ENCODE results near the gene ANXA5. TPM values are rescaled to one million over a fixed set of nuclear protein-coding genes. Genes with fewer than 3 reads are reported as not detected.

ANXA5 gene
- total RNA-seq, 1 donor, result 1,166 TPM

- peaks cover 24% of the 10 kb centered on the region for H3K4me1 ChIP-seq (ENCODE audit: insufficient read depth, low read length)
- no peak overlapping the region for H3K27ac ChIP-seq (ENCODE audit: low read depth, low read length)
- no peak overlapping the region for H3K4me3 ChIP-seq (ENCODE audit: insufficient read depth, low read length)
- H2AFZ ChIP-seq (ENCODE audit: low read length), result no peak overlapping the region
- H3K4me2 ChIP-seq (ENCODE audit: insufficient read depth, low read length), result peak overlapping the region; percentile 55
- TF ChIP-seq, protein P1, sequence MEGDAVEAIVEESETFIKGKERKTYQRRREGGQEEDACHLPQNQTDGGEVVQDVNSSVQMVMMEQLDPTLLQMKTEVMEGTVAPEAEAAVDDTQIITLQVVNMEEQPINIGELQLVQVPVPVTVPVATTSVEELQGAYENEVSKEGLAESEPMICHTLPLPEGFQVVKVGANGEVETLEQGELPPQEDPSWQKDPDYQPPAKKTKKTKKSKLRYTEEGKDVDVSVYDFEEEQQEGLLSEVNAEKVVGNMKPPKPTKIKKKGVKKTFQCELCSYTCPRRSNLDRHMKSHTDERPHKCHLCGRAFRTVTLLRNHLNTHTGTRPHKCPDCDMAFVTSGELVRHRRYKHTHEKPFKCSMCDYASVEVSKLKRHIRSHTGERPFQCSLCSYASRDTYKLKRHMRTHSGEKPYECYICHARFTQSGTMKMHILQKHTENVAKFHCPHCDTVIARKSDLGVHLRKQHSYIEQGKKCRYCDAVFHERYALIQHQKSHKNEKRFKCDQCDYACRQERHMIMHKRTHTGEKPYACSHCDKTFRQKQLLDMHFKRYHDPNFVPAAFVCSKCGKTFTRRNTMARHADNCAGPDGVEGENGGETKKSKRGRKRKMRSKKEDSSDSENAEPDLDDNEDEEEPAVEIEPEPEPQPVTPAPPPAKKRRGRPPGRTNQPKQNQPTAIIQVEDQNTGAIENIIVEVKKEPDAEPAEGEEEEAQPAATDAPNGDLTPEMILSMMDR (IDR thresholded peaks at IDR 0.05; ENCODE audit: extremely low read depth, low read depth, low read length), result no peak
- H3K79me2 ChIP-seq (ENCODE audit: insufficient read depth, low read length), result no peaks in the 10 kb centered on the region
- H3K27me3 ChIP-seq (ENCODE audit: insufficient read depth, low read length), result no peaks in the 10 kb centered on the region
- no peaks in the 10 kb centered on the region for H4K20me1 ChIP-seq (ENCODE audit: insufficient read depth, low read length)
- peak; percentile 81 for DNase-seq (ENCODE audit: insufficient read length, low spot score, missing footprints)
- no peaks in the 10 kb centered on the region for H3K9me3 ChIP-seq (ENCODE audit: low read depth, low read length)
- H3K36me3 ChIP-seq (ENCODE audit: insufficient read depth, low read length), result no peaks in the 10 kb centered on the region
Observed at GRCh38 chr4:121706595-121707021, 9.8 kb upstream of the ANXA5 start.

GRCh38 chr4:121705521-121705920, 8.7 kb upstream of the ANXA5 start:
- Histone ChIP-seq H3K4me1 (ENCODE audit: insufficient read depth, low read length) (peaks cover 21% of the 10 kb centered on the region), H3K4me2 (ENCODE audit: insufficient read depth, low read length) (no peak overlapping the region), H3K36me3 (ENCODE audit: insufficient read depth, low read length) (no peaks in the 10 kb centered on the region), H3K9me3 (ENCODE audit: low read depth, low read length) (no peaks in the 10 kb centered on the region), H3K27ac (ENCODE audit: low read depth, low read length) (no peak overlapping the region), H4K20me1 (ENCODE audit: insufficient read depth, low read length) (no peaks in the 10 kb centered on the region), H2AFZ (ENCODE audit: low read length) (no peak overlapping the region), H3K79me2 (ENCODE audit: insufficient read depth, low read length) (no peaks in the 10 kb centered on the region), H3K27me3 (ENCODE audit: insufficient read depth, low read length) (no peaks in the 10 kb centered on the region), H3K4me3 (ENCODE audit: insufficient read depth, low read length) (no peak overlapping the region)
- TF ChIP-seq, protein P1 (IDR thresholded peaks at IDR 0.05; ENCODE audit: extremely low read depth, low read depth, low read length), result no peak
- DNase-seq (ENCODE audit: insufficient read length, low spot score, missing footprints), result no peak

DNA sequence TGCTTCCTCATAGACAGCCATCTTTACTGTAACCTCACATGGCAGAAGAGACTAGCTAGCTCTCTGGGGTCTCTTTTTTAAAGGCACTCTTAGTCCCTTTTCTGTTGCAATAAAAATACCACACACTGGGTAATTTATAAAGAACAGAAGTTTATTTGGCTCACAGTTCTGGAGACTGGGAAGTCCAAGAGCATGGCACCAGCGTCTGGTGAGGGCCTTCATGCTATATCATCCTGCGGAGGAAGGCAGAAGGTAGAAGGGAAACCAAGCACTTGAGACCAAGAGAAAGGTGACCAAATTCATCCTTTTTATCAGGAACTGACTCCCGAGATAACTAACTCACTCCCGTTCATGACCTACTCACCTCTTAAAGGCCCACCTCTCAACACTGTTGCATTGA, 5.4 kb upstream of the ANXA5 start:
- H3K36me3 ChIP-seq (ENCODE audit: insufficient read depth, low read length), result no peaks in the 10 kb centered on the region
- no peaks in the 10 kb centered on the region for H4K20me1 ChIP-seq (ENCODE audit: insufficient read depth, low read length)
- peaks cover 4% of the 10 kb centered on the region for H3K79me2 ChIP-seq (ENCODE audit: insufficient read depth, low read length)
- no peak overlapping the region for H3K4me3 ChIP-seq (ENCODE audit: insufficient read depth, low read length)
- TF ChIP-seq, protein P1 (IDR thresholded peaks at IDR 0.05; ENCODE audit: extremely low read depth, low read depth, low read length), result no peak
- no peak overlapping the region for H2AFZ ChIP-seq (ENCODE audit: low read length)
- H3K27ac ChIP-seq (ENCODE audit: low read depth, low read length), result no peak overlapping the region
- peaks cover 16% of the 10 kb centered on the region for H3K4me1 ChIP-seq (ENCODE audit: insufficient read depth, low read length)
- no peaks in the 10 kb centered on the region for H3K9me3 ChIP-seq (ENCODE audit: low read depth, low read length)
- H3K27me3 ChIP-seq (ENCODE audit: insufficient read depth, low read length), result no peaks in the 10 kb centered on the region
- H3K4me2 ChIP-seq (ENCODE audit: insufficient read depth, low read length), result no peak overlapping the region
- no peak for DNase-seq (ENCODE audit: insufficient read length, low spot score, missing footprints)

DNA sequence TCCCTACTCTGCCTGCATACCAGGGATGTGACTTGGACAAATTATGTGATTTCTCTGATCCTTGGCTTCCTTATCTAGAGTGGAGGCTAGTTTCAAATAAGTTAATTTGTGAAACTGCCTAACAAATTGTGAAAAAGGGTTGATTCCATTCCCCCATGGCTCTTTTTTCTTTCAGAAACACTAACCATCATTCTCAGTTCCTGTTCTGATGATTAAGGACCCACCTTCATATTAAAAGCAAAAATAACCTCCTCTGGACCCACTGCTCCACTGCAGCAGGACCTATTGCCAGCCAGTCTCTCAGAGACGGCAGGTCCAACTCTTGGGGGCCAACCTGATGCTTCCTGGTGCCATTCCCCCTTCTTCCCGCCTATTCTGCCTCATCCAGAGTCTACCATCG, 4.5 kb upstream of the ANXA5 start:
- no peaks in the 10 kb centered on the region for H4K20me1 ChIP-seq (ENCODE audit: insufficient read depth, low read length)
- H3K36me3 ChIP-seq (ENCODE audit: insufficient read depth, low read length), result no peaks in the 10 kb centered on the region
- H3K4me2 ChIP-seq (ENCODE audit: insufficient read depth, low read length), result no peak overlapping the region
- H3K4me1 ChIP-seq (ENCODE audit: insufficient read depth, low read length), result peaks cover 8% of the 10 kb centered on the region
- DNase-seq (ENCODE audit: insufficient read length, low spot score, missing footprints), result no peak
- no peak overlapping the region for H3K4me3 ChIP-seq (ENCODE audit: insufficient read depth, low read length)
- peaks cover 10% of the 10 kb centered on the region for H3K79me2 ChIP-seq (ENCODE audit: insufficient read depth, low read length)
- no peak overlapping the region for H2AFZ ChIP-seq (ENCODE audit: low read length)
- H3K27me3 ChIP-seq (ENCODE audit: insufficient read depth, low read length), result no peaks in the 10 kb centered on the region
- H3K9me3 ChIP-seq (ENCODE audit: low read depth, low read length), result no peaks in the 10 kb centered on the region
- no peak overlapping the region for H3K27ac ChIP-seq (ENCODE audit: low read depth, low read length)
- TF ChIP-seq, protein P1 (IDR thresholded peaks at IDR 0.05; ENCODE audit: extremely low read depth, low read depth, low read length), result no peak

Data from osteoblast (primary cell).